HepG2 (cell line): ENCODE measurements around the gene CBLB. TPM values are rescaled to one million over a fixed set of nuclear protein-coding genes. Genes with fewer than 3 reads are reported as not detected.

ENCODE experiments used
- EZH2 ChIP-seq: conservative IDR thresholded peaks from 2 replicates; pipeline ENCODE4 v1.6.1; 2012; ENCODE audit warnings: mild to moderate bottlenecking, low read depth, low read length, moderate library complexity
- FLYWCH1 ChIP-seq: sonication (generic); formaldehyde crosslinking; IDR thresholded peaks from 2 replicates; pipeline ENCODE4 v1.8.1; 2023; ENCODE audit warnings: mild to moderate bottlenecking, missing genetic modification reagents
- HNRNPLL ChIP-seq: fragments of 200-400 bp; formaldehyde crosslinking; IDR thresholded peaks from 2 replicates; pipeline ENCODE4 v1.6.1; 2017; ENCODE audit warnings: mild to moderate bottlenecking, low read depth, low read length; ENCODE audit not compliant: poor library complexity, severe bottlenecking
- KIAA2018 ChIP-seq: sonication (generic); formaldehyde crosslinking; IDR thresholded peaks from 2 replicates; pipeline ENCODE4 v1.5.0; 2020; ENCODE audit warnings: mild to moderate bottlenecking, missing genetic modification reagents, borderline replicate concordance
- MAZ ChIP-seq, 2 experiments: sonication (generic) in 1 of 2; formaldehyde crosslinking in 1 of 2; IDR thresholded peaks; 2 replicates each; pipeline versions ENCODE4 v1.5.0 to v1.6.1; 2012 to 2020; ENCODE audit warnings: low read depth in 2 of 2, mild to moderate bottlenecking in 2 of 2, borderline replicate concordance in 1 of 2, improper control_type of control experiment in 1 of 2, low read length in 1 of 2, missing genetic modification reagents in 1 of 2, moderate library complexity in 1 of 2
- MEIS1 ChIP-seq: sonication (generic); formaldehyde crosslinking; IDR thresholded peaks from 2 replicates; pipeline ENCODE4 v1.9.0; 2021; ENCODE audit warnings: mild to moderate bottlenecking, missing genetic modification reagents, moderate library complexity, borderline replicate concordance
- MXD3 ChIP-seq: IDR thresholded peaks from 2 replicates; pipeline ENCODE4 v1.6.1; 2016; ENCODE audit warnings: mild to moderate bottlenecking, missing biosample characterization, missing genetic modification reagents
- PLRG1 ChIP-seq: fragments of 450-650 bp; conservative IDR thresholded peaks from 2 replicates; pipeline ENCODE4 v1.6.1; 2016
- PPARG ChIP-seq: conservative IDR thresholded peaks from 2 replicates; pipeline ENCODE4 v1.6.1; 2016; ENCODE audit warnings: missing biosample characterization, missing genetic modification reagents
- RFXAP ChIP-seq: sonication (generic); formaldehyde crosslinking; IDR thresholded peaks from 2 replicates; pipeline ENCODE4 v1.4.0; 2020; ENCODE audit warnings: missing genetic modification reagents, borderline replicate concordance
- ZMYM3 ChIP-seq: sonication (generic); formaldehyde crosslinking; IDR thresholded peaks from 2 replicates; pipeline ENCODE4 v1.5.1; 2020; ENCODE audit warnings: mild to moderate bottlenecking, missing genetic modification reagents
- ZNF232 ChIP-seq: sonication (generic); formaldehyde crosslinking; IDR thresholded peaks from 2 replicates; pipeline ENCODE4 v1.4.0; 2020; ENCODE audit warnings: missing genetic modification reagents, borderline replicate concordance
- ZNF432 ChIP-seq: sonication (generic); formaldehyde crosslinking; IDR thresholded peaks from 2 replicates; pipeline ENCODE4 v1.5.0; 2020; ENCODE audit warnings: missing genetic modification reagents, mild to moderate bottlenecking, borderline replicate concordance
- ZNF639 ChIP-seq: conservative IDR thresholded peaks from 2 replicates; pipeline ENCODE4 v1.6.1; 2018; ENCODE audit warnings: missing genetic modification reagents
- ZSCAN22 ChIP-seq: sonication (generic); formaldehyde crosslinking; IDR thresholded peaks from 2 replicates; pipeline ENCODE4 v1.4.0; 2020; ENCODE audit warnings: mild to moderate bottlenecking, missing genetic modification reagents
- polyA plus RNA-seq, 8 experiments: library from polyadenylated mRNA; depleted of rRNA in 3 of 8; stranded (reverse) in 7 of 8; unstranded in 1 of 8; fragments of >200 nt; fragmentation: Illumina TruSeq in 4 of 8; extraction: Trizol in 4 of 8; gene quantifications; 2 replicates each; pipeline versions ENCODE4 v1.2.1 to v1.2.3, GENCODE V29; 2011 to 2016; ENCODE audit warnings: low read depth in 4 of 8, missing spikeins in 1 of 8, mixed read lengths in 1 of 8; ENCODE audit not compliant: insufficient read depth in 1 of 8
- total RNA-seq, 5 experiments: library from RNA; depleted of rRNA; stranded (reverse); fragments of >200 nt; fragmentation: Illumina TruSeq; extraction: Trizol; gene quantifications; 2 replicates each; pipeline ENCODE4 v1.2.3, GENCODE V29; 2016; ENCODE audit warnings: low read depth in 1 of 5

The CBLB gene
- total and polyA plus RNA-seq, 2 of the 13 experiments (the other 11 are each of a cell fraction or from before 2014, with no cell fraction given): 9.8 to 16.4 TPM

- TF ChIP-seq KIAA2018 (no peak), PLRG1 (no peak), HNRNPLL (no peak), ZNF432 (CRISPR knock-in tag) (no peak), MAZ (IDR thresholded peaks at IDR 0.05; ENCODE audit: borderline replicate concordance, low read depth, low read length) (no peak), MAZ (CRISPR knock-in tag; IDR thresholded peaks at IDR 0.05; ENCODE audit: low read depth) (0 out of 2 replicates have a peak, but pooled peaks have one; percentile 50), EZH2 (no peak), FLYWCH1 (CRISPR knock-in tag) (no peak), ZSCAN22 (peak; percentile 7; the same call in 1 of the 2 replicates), MEIS1 (CRISPR knock-in tag) (no peak), ZNF639 (CRISPR knock-in tag) (no peak), MXD3 (CRISPR knock-in tag) (no peak), PPARG (CRISPR knock-in tag) (no peak), RFXAP (CRISPR knock-in tag) (no peak), ZNF232 (CRISPR knock-in tag) (peak; percentile 55), ZMYM3 (no peak)
Observed at GRCh38 chr3:105868742-105869530, at the start of gene CBLB (continued).
